Iris pigment epithelial cell (primary cell): Measurements from ENCODE around the gene IGF2BP2.
"Not testable (repeated sequence)": the region's sequence is repeated elsewhere in the genome, so short reads cannot be mapped to it uniquely, and the experiment has no call there.

ENCODE experiments used
- DNase-seq: peaks from one replicate; pipeline ENCODE4 v3.0.0-alpha.2; 2011; ENCODE audit warnings: low read depth

Gene IGF2BP2

GRCh38 chr3:185659942-185660921 is 164.6 kb downstream of the IGF2BP2 start:
- peak; percentile 86 for DNase-seq

- DNase-seq: peak; percentile 43
These were observed 165.9 kb downstream of the IGF2BP2 start for GRCh38 chr3:185658943-185659342.

- DNase-seq: peak; percentile 99
These were observed 166.3 kb downstream of the IGF2BP2 start for GRCh38 chr3:185658504-185658912.

- DNase-seq: no peak
These were observed 166.9 kb downstream of the IGF2BP2 start for GRCh38 chr3:185657691-185658503.

GRCh38 chr3:185657211-185657610 is 167.6 kb downstream of the IGF2BP2 start:
- no peak for DNase-seq

GRCh38 chr3:185656321-185656840 is 168.5 kb downstream of the IGF2BP2 start:
- DNase-seq: peak; percentile 98

- DNase-seq: no peak
These were observed 169.2 kb downstream of the IGF2BP2 start for GRCh38 chr3:185655426-185656320.

- no peak for DNase-seq
These were observed 170.1 kb downstream of the IGF2BP2 start for GRCh38 chr3:185654758-185655145.

- DNase-seq: no peak
These were observed 170.7 kb downstream of the IGF2BP2 start for GRCh38 chr3:185653949-185654757.

GRCh38 chr3:185651971-185652370 is 172.9 kb downstream of the IGF2BP2 start:
- DNase-seq: no peak

- peak; percentile 54 for DNase-seq
These were observed 175.4 kb downstream of the IGF2BP2 start for GRCh38 chr3:185649414-185649813.

GRCh38 chr3:185648396-185648795 is 176.4 kb downstream of the IGF2BP2 start:
- DNase-seq: no peak

- DNase-seq: no peak
These were observed 177.0 kb downstream of the IGF2BP2 start for GRCh38 chr3:185647880-185648210.

- no peak for DNase-seq
These were observed 177.5 kb downstream of the IGF2BP2 start for GRCh38 chr3:185647134-185647879.

- DNase-seq: no peak
These were observed 178.3 kb downstream of the IGF2BP2 start for GRCh38 chr3:185646382-185647133.

- DNase-seq: peak; percentile 51
These were observed 179.1 kb downstream of the IGF2BP2 start for GRCh38 chr3:185645596-185646381.

GRCh38 chr3:185645191-185645590 is 179.7 kb downstream of the IGF2BP2 start:
- DNase-seq: not testable (repeated sequence)

- DNase-seq: no peak
These were observed 184.5 kb downstream of the IGF2BP2 start for GRCh38 chr3:185640308-185640707.
